NOMO-1 (cell line): ENCODE data around the gene SAG.

Experiments
- DNase-seq, 2 experiments: peaks; one replicate each; lab custom pipeline; 2025; ENCODE audit not compliant: unreplicated experiment in 2 of 2; lab: John Stamatoyannopoulos, UW

Gene SAG

DNA sequence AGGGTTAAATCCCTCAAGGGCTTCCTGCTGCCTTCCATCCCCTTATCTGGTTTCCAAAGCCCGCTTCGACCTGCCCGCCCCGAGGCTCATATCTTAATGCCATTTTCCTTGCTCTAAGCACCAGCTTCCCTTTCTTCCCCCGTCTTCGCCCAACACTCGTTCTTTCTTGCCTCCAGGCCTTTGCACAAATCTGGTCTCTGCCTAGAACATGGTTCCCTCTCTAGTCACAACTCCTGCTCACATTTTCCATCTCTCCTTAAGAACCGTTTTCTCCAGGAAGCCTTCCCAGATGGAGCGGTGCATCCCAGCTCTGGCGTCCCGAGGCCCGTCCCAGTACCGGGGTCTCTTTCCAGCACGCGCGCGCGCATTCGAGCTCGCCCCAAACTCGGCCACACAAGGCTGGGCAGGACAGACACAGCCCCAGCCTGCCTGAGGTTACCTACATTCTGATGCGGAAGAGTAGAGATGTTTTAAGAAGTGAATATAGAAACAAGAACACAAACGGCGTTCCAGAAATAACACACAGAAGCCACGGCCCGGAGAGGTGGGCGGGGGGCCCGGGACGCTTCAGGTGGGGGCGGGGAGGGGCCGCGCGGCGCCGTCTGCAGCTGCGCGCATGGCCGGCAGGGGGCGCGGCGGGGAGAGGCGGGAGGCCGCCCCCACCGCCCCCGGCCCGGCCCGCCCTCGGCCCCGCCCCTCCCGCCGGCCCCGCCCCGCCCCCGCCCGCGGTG, 46.3 kb downstream of the SAG start, which contains the start of gene DGKD:
Gene DGKD (plus strand): TSS at position 726 of the 731 bp plus-strand sequence. CDS start 25 bp downstream, outside the sequence.
- DNase-seq, result peak; percentile 70 to 72

DNA sequence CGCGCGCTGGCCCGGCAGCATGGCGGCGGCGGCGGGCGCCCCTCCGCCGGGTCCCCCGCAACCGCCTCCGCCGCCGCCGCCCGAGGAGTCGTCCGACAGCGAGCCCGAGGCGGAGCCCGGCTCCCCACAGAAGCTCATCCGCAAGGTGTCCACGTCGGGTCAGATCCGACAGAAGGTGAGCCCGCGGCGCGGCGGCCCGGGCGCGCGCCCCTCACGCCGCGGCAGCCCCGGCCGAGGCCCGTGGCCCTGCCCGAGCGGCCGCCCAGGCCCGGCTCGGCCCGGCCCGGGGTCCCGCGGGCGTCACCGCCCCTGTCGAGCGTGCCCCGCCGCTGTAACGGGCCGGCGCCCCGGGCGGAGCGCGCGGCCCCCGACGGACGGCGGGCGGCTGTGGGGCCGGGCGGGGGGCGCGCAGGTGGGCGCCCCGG, 46.9 kb downstream of the SAG start:
- no peak for DNase-seq

DNA sequence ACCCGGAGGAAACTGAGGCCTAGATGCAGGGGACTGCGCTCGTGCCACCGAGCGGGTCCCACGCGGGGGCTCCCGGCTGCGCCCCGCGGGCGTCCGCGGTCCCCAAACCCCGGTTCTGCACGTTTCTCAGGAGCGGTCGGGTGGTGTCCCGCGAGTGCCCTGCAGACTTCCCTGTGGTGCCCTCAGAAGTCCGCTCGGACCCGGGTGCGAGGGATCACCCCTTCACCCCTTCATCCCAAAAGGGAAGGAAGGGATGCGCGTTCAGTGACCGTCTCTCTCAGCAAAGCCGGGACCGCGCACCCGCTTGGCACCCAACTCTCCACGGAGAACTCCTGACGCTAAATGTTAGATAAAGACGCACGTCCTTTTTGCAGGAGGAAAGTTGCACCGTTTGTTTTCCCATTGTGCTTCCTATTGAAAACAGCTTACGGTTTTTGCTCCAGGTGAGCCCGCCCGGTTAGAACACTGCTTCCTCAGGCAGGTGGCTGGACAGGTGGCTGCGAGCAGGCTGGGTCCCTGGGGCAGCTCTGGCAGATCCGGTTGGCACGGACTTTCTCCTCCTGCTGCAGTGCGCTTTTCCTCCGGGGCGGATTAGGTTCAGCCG, 47.5 kb downstream of the SAG start:
- no peak for DNase-seq

DNA sequence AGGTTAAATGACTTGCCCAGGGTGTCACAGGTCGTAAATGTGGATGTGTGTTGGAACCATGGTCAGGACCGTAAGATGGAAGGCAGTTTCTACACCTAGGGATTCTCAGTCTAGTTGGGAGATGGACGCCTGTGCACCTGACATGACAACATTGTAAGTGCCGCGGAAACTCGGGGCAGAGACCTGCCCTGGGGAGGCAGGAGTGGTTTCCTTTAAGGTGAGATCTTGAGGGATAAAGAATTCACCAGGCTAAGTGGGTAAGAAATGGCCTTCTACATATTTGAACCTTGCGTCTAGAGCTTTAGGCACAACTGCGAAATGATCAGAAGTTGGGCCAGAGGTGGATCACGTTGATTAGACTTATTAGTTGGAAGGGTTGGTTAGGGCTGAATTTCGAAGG, 48.3 kb downstream of the SAG start:
- DNase-seq, result no peak

DNA sequence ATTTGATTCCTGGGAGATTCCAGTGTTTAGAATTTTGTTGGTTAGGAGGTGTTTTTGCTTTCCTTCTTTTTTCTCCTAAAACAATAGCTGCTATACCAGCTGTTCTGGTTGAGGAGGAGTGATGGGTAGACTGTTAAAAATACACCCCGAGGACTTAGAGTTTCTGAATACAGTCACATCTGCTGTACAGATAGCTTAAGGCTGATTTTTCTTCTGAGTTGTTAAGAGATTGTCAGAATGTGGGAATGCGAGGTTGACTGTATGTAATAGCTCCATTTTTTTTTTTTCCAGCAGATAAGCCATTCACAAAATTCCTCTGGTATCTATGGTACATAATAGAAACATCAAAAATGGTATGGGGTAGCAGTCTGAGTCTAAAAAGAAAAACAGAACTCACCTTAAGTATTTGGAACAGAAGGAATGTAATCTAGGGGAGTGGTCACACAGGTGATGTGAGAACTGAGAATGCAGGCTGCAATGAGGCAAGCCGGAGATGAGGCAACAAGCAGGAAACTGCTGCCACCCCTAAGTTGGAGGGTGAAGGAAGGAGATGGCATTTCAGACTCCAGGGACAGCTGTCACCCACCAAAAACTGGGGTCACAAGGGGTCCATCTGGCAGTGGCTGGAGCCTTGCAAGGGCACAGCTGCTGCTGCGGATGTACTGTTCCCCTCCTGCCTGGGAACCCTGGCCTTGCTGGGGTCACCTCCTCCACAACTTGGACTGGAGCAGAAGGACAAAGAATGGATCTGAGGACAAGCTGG, 49.1 kb downstream of the SAG start:
- no peak for DNase-seq

DNA sequence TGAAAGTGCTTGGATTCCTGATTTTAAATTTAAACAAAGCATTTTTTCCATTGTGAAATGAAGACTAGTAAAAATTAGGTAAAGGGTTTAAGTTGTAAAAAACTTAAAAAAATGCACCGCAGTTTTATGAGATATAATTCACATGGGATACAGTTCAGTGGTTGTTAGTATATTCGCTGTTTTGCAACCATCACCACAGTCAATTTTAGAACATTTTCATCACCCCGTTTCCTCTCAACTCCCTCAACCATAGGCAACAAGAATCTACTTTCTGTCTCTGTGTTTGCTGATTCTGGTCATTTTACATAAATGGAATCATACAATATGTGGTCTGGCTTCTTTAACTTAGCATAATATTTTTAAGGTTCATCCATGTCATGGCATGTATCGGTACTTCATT, 50.7 kb downstream of the SAG start:
- DNase-seq, result peak; percentile 35 to 87

DNA sequence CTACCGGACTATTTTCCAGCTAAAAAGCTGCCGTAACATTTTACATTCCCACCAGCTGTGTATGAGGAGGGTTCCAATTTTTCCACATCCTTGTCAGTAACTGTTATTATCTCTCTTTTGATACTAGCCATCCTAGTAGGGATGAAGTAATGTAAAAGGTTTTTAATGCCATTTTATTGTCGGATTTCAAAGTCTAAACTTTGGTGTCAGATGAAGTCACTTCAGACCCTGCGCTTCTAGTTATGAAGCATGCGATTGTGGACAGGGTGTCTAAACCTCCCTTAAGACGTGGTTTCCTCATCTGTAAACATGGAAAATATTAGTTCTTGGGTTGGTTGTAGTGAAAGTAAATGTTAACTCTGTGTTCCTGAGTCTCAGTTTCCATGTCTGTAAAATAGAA, 51.3 kb downstream of the SAG start:
- no peak for DNase-seq

DNA sequence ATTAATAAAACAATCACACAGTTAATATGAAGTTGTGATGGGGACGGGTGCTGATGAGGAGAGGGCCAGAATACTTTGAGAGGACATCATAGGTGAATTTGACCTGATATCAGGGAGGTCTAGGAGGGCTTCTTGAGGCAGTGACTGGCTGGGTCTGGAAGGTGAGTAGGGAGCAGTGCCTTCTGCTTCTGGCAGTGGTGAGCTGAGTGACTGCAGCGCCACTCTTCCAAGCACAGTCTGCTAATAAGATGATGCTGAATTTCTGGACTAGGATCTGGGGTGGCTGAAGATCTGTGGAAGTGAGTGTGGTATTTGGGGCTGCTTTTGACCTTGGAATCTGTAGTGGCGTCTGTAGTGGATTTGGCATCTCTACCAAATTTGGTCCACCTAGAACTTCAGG, 52.2 kb downstream of the SAG start:
- DNase-seq, result no peak

DNA sequence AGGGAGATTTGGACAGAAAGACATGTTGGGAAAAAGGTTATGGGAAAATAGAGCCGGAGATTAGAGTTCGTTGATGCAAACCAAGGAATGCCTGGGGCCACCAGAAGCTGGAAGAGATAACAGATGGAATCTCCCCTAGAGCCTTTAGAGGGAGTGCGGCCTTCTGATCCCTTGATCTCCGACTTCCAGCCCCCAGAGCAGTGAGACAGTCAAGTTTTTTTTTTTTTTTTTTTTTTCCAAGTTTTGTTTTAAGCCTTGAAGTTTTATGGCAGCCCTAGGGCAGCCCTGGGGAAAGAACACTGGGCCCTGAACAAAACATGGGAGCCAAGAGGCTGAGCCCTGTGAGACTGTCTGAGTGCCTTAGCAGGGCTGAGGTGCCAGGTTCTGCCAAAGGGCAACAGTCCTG, 53.2 kb downstream of the SAG start:
- no peak for DNase-seq

DNA sequence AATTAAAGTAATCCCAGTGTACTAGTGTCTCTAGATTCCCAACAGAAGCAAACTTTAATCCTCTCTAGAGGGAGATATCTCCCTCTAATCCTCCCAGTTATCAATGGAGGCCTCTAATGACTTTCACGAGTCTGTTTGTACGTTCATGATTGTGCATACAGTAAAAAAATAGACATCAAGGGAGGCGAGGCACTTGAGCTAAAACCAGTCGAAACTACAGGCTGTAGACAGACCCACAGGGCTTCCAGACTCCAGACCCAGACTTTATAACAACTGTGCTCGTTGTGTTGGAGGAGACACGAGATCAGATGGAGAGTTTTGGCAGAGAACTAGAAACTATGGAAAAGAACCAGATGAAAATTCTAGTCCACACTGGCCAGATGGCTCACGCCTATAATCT, 53.7 kb downstream of the SAG start:
- DNase-seq, result no peak

DNA sequence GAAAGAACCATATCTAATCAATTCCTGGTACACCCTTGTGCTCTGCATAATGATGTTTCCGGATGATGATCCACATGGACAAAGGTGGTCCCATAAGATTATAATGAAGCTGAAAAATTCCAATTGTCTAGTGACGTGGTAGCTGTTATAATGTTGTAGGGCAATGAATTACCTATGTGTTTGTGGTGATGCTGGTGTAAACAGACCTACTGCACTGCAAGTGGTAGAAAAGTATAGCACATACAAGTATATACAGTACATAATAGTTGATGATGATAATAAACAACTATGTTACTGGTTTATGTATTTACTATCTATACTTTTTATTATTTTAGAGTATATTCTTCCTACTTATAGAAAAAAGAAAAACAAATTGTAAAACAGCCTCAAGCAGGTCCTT, 55.1 kb downstream of the SAG start:
- no peak for DNase-seq

DNA sequence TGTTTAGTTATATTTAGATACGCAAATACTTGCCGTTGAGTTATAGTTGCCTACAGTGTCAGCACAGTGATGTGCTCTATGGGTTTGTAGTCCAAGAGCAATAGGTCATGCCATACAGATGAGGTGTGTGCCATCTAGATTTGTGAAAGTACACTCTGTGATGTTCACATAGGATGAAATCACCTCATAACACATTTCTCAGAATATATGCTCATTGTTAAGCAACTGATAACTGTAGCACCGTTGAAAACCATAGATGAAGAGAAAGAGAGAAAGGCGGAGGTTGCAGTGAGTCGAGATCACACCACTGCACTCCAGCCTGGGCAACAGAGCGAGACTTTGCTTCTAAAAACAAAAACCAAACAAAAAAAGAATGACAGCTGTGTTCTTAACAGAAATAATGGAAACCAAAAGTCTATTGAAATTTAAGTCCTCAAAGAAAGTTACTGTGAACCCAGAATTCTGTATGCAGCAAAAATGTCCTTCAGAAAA, 56.2 kb downstream of the SAG start:
- DNase-seq, result no peak

DNA sequence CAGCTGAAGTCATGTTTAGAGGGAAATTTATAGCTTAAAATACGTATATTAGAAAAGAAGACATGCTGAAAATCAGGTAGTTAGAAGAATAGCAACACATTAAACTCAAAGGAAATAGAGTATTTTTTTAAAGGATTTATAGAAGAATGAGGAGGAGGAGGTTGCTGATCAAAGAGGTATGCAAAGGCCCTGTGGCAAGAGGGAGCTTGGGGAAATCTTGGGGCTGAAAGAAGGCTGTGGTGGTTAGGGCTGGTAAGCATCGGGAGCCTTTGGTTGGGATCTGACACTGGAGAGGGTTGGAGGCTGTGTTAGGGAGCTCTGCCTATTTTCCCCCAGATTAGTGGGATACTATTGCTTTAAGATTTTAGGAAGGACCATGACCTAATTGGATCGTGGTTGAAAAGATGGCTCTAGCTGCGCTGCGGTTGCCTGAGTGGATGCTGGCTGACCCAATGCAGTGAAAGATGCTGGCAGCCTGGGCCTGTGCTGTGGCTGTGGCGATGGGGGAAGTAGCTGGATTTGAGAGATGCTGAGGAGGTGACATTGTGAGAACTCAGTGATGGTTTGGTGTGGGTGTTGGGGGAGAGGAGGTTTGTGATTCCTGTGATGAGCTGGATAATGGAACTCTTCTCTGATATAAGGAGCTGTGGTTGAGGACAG, 58.4 kb downstream of the SAG start:
- DNase-seq, result no peak

DNA sequence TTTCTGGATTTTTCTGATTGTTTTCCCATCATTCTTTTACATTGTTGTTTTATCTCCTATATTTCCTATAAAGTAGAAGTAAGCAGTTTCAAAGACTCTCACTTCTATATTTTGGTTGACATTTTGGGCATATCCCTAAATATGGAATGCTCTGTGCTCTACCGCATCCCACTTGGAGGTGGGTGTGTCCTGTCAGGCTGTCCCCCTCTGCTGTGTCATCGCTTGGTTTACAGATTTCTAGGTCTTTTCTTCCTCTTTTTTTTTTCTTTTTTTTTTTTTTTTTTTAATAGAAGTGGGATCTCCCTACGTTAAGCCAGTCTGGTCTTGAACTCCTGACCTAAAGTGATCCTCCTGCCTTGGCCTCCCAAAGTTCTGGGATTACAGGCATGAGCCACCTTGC, 60.0 kb downstream of the SAG start:
- DNase-seq, result no peak

DNA sequence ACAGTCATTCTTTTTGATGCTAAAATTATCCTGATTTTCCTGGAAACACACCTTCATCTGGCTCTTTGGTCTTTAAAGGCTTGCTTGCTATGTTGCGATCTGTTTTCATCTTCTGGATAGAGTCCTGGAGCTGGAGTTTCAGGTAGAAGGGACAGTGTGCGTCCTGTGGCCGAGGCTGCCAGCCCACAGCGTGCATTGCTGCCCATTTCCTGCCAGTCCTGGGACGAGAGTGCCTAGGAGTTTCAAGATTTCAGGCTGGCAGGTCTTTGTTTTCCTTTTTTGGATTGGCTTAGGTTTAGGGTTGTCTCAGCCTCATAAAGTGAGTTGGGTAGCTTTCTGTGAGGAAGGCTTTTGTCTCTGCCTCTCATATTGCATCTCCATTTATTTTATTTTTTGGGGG, 61.1 kb downstream of the SAG start:
- no peak for DNase-seq

DNA sequence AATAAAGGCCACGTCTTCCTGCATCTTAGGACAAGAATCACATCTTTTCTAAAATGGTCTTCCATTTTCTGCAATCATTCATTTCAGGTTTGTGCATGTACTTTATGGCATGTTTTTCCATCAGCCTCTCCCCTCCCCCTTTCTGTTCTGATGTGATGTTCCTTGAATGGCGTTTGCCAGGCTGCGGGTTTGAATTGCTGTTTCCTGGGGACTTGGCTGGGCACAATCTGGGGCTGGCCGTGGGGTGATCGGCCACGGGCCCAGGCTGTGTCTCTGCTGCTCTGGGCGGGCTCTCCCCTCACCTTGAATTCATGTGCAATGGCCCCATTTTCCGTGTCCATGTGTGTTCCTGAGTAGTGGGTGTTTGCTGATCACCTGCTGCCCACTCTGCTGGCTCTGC, 61.8 kb downstream of the SAG start:
- no peak for DNase-seq

DNA sequence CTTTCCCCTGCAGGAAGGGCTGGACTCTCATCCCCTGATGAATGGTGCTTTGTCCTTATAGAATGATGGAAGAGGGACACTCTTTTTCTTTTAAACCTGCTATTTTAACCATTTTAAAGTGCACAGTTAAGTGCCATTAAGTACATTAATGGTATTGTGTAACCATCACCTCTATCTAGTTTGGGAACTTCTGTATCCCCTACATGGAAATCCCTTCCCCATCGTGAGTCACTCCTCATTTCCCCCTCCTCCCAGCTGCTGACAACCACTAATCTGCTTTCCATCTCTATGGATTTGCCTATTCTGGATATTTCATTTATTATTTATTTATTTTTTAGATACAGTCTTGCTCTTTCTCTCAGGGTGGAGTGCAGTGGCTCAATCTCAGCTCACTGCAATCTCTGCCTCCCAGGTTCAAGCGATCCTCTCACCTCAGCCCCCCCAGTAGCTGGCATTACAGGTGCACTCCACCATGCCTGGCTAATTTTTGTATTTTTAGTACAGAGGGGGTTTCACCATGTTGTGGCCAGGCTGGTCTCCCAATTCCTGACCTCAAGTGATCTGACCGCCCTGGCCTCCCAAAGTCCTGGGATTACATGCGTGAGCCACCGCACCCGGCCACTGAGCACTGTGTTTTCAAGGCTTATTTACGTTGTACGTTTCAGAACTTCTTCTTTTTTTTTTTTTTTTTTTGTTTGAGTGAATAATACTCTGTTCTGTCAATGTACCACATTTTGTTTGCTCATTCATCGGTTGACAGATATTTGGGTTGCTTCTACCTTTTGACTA, 62.5 kb downstream of the SAG start:
- no peak for DNase-seq

DNA sequence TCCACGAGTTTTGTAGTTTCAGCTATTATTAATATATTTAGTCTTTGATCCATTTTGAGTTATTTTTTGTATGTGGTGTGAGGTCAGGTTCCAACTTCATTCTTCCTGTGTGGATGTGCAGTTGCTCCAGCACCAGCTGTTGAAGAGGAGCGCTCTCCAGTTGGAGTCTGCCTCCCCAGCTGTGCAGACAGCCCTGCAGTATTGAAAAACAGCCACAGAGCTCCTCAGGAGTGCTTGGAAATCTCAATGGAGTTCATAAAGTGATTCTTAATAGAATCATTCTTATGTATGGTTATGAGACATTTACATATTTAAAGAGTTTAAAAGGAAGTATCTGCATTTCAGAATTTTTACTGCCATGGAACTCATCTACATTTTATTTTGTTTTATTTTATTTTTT, 64.0 kb downstream of the SAG start:
- no peak for DNase-seq

DNA sequence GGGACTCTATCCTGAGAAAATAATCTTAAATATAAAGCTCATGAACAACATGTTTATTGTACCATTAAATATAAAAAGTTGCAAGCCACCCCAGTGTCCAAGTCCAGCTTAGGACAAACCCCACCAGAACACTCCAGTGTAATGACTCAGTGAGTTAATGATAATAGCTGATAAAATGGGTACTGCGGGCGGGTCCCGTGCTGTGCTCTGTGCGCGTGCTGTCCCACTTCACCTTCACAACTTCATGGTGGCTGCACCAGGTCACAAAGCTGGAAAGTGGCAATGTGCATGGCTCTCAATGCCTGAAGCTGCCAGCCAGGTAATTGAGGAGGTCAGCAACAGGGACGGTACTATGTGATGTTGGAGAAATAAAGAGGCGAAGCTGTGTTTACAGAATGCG, 65.2 kb downstream of the SAG start:
- DNase-seq, result no peak

DNA sequence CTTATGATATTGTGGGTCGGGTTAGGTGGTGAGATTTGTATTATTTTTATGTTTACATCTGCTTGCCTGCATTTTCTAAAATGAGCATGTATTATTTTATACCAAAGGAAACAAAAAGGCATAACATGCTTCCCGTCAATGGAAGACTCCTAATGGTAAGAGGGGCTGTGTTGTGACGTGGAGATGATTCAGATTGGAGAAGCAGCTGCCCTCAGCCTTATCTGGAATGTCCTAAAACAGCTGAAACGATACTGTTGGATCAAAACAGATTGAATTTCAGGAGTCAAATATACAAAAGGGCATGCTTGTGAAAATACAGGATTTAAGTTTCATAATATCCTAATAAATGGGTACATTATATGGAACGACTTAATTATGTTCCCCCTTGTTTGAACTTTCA, 65.7 kb downstream of the SAG start:
- no peak for DNase-seq
